Measurements from ENCODE around the gene CLDN1.

CLDN1 gene

GRCh38 chr3:190321789-190322603 lies at the start of gene CLDN1:
Gene CLDN1, minus strand, starts transcription at chr3:190322446. Its CDS starts 240 bp downstream, at chr3:190322206.
- Mint-ChIP-seq H3K27ac (peak within 1 kb of the TSS; percentile 79), H3K9me3 (no peaks in the 10 kb centered on the region), H3K4me3 (peak within 1 kb of the TSS; percentile 72), H3K36me3 (ENCODE audit: low read depth) (no peaks in the 10 kb centered on the region), H3K27me3 (peaks cover 59% of the 10 kb centered on the region), H3K4me1 (ENCODE audit: low read depth) (peaks cover 24% of the 10 kb centered on the region)
- intact Hi-C loops (cut with micrococcal nuclease) = loop anchor here (2.0 to 5.0 kb wide), 3 partner anchors 89 to 355 kb away; partner anchors contain the start of gene P3H2

DNA sequence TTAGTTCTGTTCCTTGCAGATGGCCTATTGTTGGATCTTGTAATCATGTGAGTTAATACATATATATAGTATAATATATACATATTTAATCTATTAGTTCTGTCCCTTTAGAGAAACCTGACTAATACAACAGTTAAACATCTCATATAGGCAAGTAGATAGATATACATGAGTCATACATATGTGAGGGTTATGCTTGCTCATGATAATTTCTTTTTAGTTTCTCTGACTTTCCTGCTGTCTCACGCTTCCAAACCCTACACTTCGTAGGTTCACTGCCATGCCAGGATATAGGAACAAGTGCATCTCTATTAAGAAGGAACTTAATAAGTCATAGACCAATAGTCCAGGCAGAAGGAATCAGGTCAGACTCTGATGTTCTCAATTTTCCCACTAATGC lies 48.9 kb upstream of the CLDN1 start:
- intact Hi-C loops (cut with micrococcal nuclease) = no loop called here
- Mint-ChIP-seq H3K4me3 (no peak overlapping the region), H3K9me3 (no peaks in the 10 kb centered on the region), H3K27me3 (peaks cover 2% of the 10 kb centered on the region), H3K36me3 (ENCODE audit: low read depth) (no peaks in the 10 kb centered on the region), H3K4me1 (ENCODE audit: low read depth) (peaks cover 8% of the 10 kb centered on the region), H3K27ac (no peak overlapping the region)

DNA sequence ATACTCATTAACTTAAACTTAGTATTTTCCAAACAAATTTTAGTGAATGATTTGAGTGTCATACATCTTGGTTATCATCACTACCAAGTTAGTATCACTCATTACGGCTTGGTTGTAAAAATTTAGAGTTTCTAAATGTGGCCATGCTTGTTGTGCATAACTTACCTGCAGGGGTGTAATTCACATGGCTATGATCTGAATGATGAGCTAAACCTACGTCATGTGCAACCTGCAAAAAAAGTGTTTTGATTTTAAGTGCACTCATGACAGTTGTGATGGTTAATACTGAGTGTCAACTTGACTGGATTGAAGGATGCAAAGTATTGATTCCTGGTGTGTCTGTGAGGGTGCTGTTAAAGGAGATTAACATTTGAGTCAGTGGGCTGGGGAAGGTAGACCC lies 48.1 kb upstream of the CLDN1 start:
- H3K36me3 Mint-ChIP-seq (ENCODE audit: low read depth) = no peaks in the 10 kb centered on the region
- intact Hi-C loops (cut with micrococcal nuclease) = no loop called here

DNA sequence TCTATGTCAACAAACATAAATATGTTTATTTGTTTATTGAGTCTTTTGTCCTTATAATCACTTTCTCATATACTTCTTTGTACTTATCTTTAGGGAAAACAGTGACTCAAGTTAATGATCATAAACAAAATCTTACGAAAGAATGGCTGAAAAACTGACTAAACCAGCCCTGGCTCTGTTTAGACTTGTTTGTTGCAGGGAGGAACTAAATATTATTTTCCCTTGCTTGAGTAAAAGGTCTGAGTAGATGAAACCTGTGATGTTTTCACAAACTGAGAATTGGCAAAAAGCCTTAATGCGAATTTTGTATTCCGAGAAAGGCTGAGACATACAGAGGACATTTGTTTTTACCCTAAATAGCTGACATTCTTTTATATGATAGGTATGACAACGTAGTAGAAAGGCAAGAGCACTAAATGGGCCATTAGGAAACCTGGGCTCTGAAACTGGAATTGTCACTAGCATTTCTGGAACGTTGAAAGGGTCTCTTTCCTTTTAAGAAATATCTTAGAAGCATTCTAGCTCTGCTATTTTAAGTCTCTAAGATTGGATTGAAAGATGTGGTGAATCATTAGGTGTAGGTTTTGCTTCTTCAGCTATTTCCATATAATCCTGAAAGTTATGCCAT lies 47.5 kb upstream of the CLDN1 start:
- Mint-ChIP-seq H3K36me3 (ENCODE audit: low read depth) (no peaks in the 10 kb centered on the region), H3K9me3 (no peaks in the 10 kb centered on the region), H3K27me3 (peaks cover 2% of the 10 kb centered on the region), H3K4me1 (ENCODE audit: low read depth) (no peaks in the 10 kb centered on the region), H3K27ac (no peak overlapping the region), H3K4me3 (no peak overlapping the region)
- intact Hi-C loops (cut with micrococcal nuclease) = no loop called here

More for the DNA sequence above, 48.1 kb upstream of the CLDN1 start:
- no peak overlapping the region for H3K27ac Mint-ChIP-seq
- H3K4me3 Mint-ChIP-seq = no peak overlapping the region
- peaks cover 3% of the 10 kb centered on the region for H3K4me1 Mint-ChIP-seq (ENCODE audit: low read depth)
- H3K27me3 Mint-ChIP-seq = peaks cover 2% of the 10 kb centered on the region
- H3K9me3 Mint-ChIP-seq = no peaks in the 10 kb centered on the region

DNA sequence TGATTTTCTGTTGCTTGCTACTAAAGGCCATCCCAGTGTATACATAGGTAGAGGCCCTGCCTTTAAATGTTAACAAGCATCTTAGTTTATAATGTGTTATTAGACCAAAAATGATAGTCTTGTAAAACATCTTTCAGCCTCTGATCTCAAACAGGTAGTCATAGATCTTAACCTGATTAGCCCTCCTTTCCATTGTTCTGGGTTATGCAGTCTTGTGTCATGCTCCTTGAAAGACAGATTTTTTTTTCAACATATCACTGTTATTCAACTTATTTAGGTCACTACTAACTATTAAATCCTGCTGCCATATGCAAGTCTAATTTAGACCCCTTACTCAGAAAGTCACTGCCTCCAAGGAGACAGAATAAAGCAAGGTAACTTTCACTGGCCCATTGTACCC lies 46.6 kb upstream of the CLDN1 start:
- H3K4me3 Mint-ChIP-seq = no peak overlapping the region
- peaks cover 1% of the 10 kb centered on the region for H3K27me3 Mint-ChIP-seq

DNA sequence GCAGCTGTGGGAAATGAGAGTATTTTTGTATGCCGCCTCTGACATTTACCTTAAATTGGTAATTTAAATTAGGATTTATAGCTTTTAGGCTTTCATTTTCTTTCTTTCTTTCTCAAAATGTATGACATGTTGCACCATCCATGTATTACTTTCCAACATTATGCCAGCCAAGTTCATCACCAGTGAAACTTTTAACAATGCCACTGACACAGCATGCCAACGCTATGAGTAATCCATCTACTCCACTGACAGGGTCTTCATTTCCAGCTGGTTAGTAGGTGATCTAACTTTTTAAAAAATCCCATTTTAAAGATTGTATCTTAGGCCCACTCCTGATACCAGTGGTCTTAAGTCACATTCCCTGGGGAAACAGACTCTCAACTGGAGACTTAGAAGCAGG lies 43.9 kb upstream of the CLDN1 start:
- H3K27ac Mint-ChIP-seq = no peak overlapping the region
- no peaks in the 10 kb centered on the region for H3K27me3 Mint-ChIP-seq
- H3K4me1 Mint-ChIP-seq (ENCODE audit: low read depth) = no peaks in the 10 kb centered on the region
- no peak overlapping the region for H3K4me3 Mint-ChIP-seq
- H3K36me3 Mint-ChIP-seq (ENCODE audit: low read depth) = no peaks in the 10 kb centered on the region
- no peaks in the 10 kb centered on the region for H3K9me3 Mint-ChIP-seq
- intact Hi-C loops (cut with micrococcal nuclease) = no loop called here

More for the DNA sequence above, 46.6 kb upstream of the CLDN1 start:
- intact Hi-C loops (cut with micrococcal nuclease) = no loop called here
- Mint-ChIP-seq H3K9me3 (no peaks in the 10 kb centered on the region), H3K36me3 (ENCODE audit: low read depth) (no peaks in the 10 kb centered on the region), H3K27ac (no peak overlapping the region), H3K4me1 (ENCODE audit: low read depth) (no peaks in the 10 kb centered on the region)

GRCh38 chr3:190362258-190362657 lies 40.0 kb upstream of the CLDN1 start:
- Mint-ChIP-seq H3K36me3 (ENCODE audit: low read depth) (no peaks in the 10 kb centered on the region), H3K27me3 (no peaks in the 10 kb centered on the region), H3K4me3 (no peak overlapping the region)

GRCh38 chr3:190361791-190362190 lies 39.5 kb upstream of the CLDN1 start:
- intact Hi-C loops (cut with micrococcal nuclease) = no loop called here
- Mint-ChIP-seq H3K4me1 (ENCODE audit: low read depth) (no peaks in the 10 kb centered on the region), H3K9me3 (no peaks in the 10 kb centered on the region), H3K27me3 (no peaks in the 10 kb centered on the region), H3K36me3 (ENCODE audit: low read depth) (no peaks in the 10 kb centered on the region), H3K27ac (no peak overlapping the region), H3K4me3 (no peak overlapping the region)

More at GRCh38 chr3:190362258-190362657, 40.0 kb upstream of the CLDN1 start:
- no peak overlapping the region for H3K27ac Mint-ChIP-seq
- H3K9me3 Mint-ChIP-seq = no peaks in the 10 kb centered on the region
- H3K4me1 Mint-ChIP-seq (ENCODE audit: low read depth) = no peaks in the 10 kb centered on the region
- intact Hi-C loops (cut with micrococcal nuclease) = no loop called here

DNA sequence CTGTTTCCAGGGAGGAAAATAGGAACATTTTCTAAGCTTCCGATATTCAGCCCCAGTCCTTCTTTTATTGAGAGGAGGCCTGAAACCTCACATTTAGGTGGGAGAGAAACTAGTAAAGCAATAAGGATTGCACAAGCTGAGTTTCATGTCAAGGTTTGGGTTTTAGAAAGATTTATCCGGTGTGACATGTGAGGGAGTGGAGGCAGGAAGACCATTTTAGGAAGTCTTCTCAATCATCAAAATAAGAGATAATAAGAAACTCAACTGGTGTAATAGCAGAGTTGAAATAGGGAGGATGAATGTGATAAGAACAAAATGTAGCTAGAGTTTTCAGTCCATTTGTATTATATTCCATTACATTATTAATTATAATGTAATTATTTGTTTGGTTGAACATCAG lies 38.0 kb upstream of the CLDN1 start:
- intact Hi-C loops (cut with micrococcal nuclease) = no loop called here
- Mint-ChIP-seq H3K4me1 (ENCODE audit: low read depth) (no peaks in the 10 kb centered on the region), H3K4me3 (no peak overlapping the region), H3K27ac (no peak overlapping the region), H3K9me3 (no peaks in the 10 kb centered on the region), H3K27me3 (no peaks in the 10 kb centered on the region), H3K36me3 (ENCODE audit: low read depth) (no peaks in the 10 kb centered on the region)

- Mint-ChIP-seq H3K27me3 (no peaks in the 10 kb centered on the region), H3K36me3 (ENCODE audit: low read depth) (no peaks in the 10 kb centered on the region), H3K4me3 (no peak overlapping the region), H3K4me1 (ENCODE audit: low read depth) (no peaks in the 10 kb centered on the region), H3K27ac (no peak overlapping the region), H3K9me3 (no peaks in the 10 kb centered on the region)
- intact Hi-C loops (cut with micrococcal nuclease) = no loop called here
These were observed 37.6 kb upstream of the CLDN1 start for GRCh38 chr3:190359813-190360212.

DNA sequence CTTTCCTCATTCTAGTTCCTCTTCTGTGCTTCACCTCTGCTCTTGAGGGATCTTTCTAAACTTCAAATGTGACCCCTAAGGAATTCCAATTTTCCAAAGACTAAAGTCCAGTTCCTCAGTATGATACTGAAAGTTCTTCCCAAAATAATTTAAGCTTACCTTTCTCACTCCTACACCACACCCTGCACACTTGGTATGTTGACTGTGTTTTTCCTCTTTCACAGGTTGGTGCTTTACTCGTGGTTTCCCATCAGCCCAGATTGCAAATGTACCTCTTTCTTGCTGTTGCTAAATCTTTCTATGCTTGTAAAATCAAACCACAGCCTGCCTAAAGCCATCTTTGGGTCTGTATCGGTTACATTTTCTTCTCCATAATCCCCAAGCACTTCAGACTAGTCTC lies 35.2 kb upstream of the CLDN1 start:
- Mint-ChIP-seq H3K9me3 (no peaks in the 10 kb centered on the region), H3K27ac (no peak overlapping the region), H3K36me3 (ENCODE audit: low read depth) (no peaks in the 10 kb centered on the region), H3K27me3 (peaks cover 2% of the 10 kb centered on the region), H3K4me3 (no peak overlapping the region), H3K4me1 (ENCODE audit: low read depth) (no peaks in the 10 kb centered on the region)
- intact Hi-C loops (cut with micrococcal nuclease) = no loop called here

GRCh38 chr3:190356246-190356645 lies 34.0 kb upstream of the CLDN1 start:
- intact Hi-C loops (cut with micrococcal nuclease) = no loop called here
- Mint-ChIP-seq H3K27ac (no peak overlapping the region), H3K4me3 (no peak overlapping the region), H3K4me1 (ENCODE audit: low read depth) (no peaks in the 10 kb centered on the region), H3K9me3 (no peaks in the 10 kb centered on the region), H3K36me3 (ENCODE audit: low read depth) (no peaks in the 10 kb centered on the region), H3K27me3 (peaks cover 2% of the 10 kb centered on the region)

DNA sequence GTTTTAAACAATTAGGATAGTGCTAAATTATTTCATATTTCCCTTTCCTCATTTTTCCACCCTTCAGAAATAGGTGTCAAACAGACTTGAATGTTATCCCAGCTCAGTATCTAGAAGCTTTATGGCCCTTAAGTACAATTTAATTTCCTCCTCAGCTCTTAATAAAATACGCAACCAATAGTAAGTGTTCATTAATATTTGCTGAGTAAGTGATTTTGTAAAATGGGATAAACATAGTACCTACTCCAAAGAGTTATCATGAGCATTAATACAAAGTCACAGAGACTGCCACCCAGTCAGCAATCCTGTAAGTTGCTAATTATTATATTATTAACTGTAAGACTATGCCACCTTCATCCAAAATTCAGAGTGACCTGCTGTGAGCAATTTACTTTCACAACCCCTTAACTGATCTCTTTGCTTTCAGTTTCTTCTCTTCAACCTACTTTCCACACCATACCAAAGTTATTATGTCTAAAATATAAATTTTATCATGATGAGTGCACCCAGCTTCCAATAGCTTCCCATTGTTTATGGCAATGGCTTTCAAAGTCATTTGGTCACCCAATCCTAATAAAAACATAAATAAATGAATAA lies 30.7 kb upstream of the CLDN1 start:
- Mint-ChIP-seq H3K4me1 (ENCODE audit: low read depth) (no peaks in the 10 kb centered on the region), H3K27me3 (peaks cover 2% of the 10 kb centered on the region)
- intact Hi-C loops (cut with micrococcal nuclease) = no loop called here

DNA sequence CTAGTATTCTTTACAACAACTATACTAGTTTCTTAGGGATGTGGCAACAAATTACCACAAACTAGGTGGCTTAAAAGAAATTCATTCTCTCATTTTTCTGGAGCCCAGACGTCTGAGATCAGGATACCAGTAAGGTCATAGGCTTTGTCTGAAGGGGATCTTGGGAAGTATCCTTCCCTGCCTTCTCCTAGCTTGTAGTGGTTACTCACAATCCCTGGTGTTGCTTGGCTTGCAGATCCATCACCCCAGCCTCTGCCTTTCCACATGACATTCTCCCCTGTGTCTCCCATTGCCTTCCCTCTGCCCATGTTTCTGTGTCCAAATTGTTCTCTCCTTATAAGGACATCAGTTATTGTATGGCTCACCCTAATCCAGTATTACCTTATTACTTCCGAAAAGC lies 24.3 kb upstream of the CLDN1 start:
- Mint-ChIP-seq H3K4me3 (no peak overlapping the region), H3K9me3 (no peaks in the 10 kb centered on the region), H3K27ac (no peak overlapping the region), H3K27me3 (no peaks in the 10 kb centered on the region), H3K4me1 (ENCODE audit: low read depth) (no peaks in the 10 kb centered on the region), H3K36me3 (ENCODE audit: low read depth) (no peaks in the 10 kb centered on the region)
- intact Hi-C loops (cut with micrococcal nuclease) = no loop called here

More for the DNA sequence above, 30.7 kb upstream of the CLDN1 start:
- Mint-ChIP-seq H3K27ac (no peak overlapping the region), H3K9me3 (no peaks in the 10 kb centered on the region), H3K36me3 (ENCODE audit: low read depth) (no peaks in the 10 kb centered on the region), H3K4me3 (no peak overlapping the region)

All from dendritic cell treated with granulocyte-macrophage colony-stimulating factor and Interleukin-4, amounts not matched to agents 40 ng/mL and 50 ng/mL, for 4 days (primary cell).